Heart left ventricle (tissue), 13 donors: Measurements from ENCODE around the gene CDK19.

ENCODE experiments used
- POLR2A ChIP-seq, 2 donors: fragments of 450-650 bp; IDR thresholded peaks; one replicate each; pipeline ENCODE4 v1.6.1; 2017; ENCODE audit warnings: antibody characterized with exemption in 2 of 2, mild to moderate bottlenecking in 2 of 2, moderate library complexity in 2 of 2
- TF ChIP-seq, protein P1 (sequence below), 12 donors: fragments of 200-600 bp; sonication (generic) in 4 of 12; IDR thresholded peaks; one replicate each; pipeline versions ENCODE4 v1.5.0 to v1.8.0; 2018 to 2022; ENCODE audit warnings: antibody characterized with exemption in 12 of 12, mild to moderate bottlenecking in 5 of 12
- donor health status: ischemic (EF 13 %, LVEDD 7.1; RV severe dilation, severe dysfunction).
- donor health status: DM: no; HTN: yes; CAD: no.
- donor health status: DM: no; HTN: no; CAD: no.
- donor health status: ischemic (EF 25% LVEDD 6.9; RV normal size, moderate dysfunction).
- donor health status: ischemic (EF 25% LVEDD 5.7; RV mildly dilated, moderate dysfunction).
- donor health status: ischemic (EF 35%, LVEDD 5.7; RV mildly dilated, moderate dysfunction).
- donor health status: nonischemic (EF 11% LVEDD 7.7; RV severe dilation, severe dysfunction).
- donor health status: DM: yes; HTN: yes; CAD: no.
- donor health status: PGD.
- donor health status: ischemic (EF 29% LVEDD 5.4; RV normal size, mild dysfunction).
- donor health status: nonischemic (EF 23%, LVEDD 6.1; RV moderate dilation, normal function).

DNA sequence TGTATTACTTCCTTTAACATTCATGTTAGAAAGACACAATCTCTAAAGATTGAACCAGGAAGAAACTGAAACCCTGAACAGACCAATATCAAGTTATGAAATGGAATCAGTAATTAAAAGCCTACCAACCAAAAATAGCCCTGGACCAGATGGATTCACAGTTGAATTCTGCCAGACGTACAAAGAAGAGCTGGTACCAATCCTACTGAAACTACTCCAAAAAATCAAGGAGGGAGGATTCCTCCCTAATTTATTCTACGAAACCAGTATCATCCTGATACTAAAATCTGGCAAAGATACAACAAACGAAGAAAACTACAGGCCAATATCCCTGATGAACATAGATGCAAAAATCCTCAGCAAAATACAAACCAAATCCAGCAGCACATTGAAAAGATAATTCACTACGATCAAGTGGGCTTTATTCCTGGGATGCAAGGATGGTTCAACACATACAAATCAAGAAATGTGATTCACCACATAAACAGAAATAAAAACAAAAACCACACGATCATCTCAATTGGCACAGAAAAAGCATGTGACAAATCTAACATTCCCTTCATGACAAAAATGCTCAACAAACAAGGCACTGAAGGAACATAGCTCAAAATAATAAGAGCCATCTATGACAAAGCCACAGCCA is 15.0 kb downstream of the CDK19 start:
- no peak for TF ChIP-seq POLR2A (IDR thresholded peaks at IDR 0.05)
- TF ChIP-seq, protein P1, sequence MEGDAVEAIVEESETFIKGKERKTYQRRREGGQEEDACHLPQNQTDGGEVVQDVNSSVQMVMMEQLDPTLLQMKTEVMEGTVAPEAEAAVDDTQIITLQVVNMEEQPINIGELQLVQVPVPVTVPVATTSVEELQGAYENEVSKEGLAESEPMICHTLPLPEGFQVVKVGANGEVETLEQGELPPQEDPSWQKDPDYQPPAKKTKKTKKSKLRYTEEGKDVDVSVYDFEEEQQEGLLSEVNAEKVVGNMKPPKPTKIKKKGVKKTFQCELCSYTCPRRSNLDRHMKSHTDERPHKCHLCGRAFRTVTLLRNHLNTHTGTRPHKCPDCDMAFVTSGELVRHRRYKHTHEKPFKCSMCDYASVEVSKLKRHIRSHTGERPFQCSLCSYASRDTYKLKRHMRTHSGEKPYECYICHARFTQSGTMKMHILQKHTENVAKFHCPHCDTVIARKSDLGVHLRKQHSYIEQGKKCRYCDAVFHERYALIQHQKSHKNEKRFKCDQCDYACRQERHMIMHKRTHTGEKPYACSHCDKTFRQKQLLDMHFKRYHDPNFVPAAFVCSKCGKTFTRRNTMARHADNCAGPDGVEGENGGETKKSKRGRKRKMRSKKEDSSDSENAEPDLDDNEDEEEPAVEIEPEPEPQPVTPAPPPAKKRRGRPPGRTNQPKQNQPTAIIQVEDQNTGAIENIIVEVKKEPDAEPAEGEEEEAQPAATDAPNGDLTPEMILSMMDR (IDR thresholded peaks at IDR 0.05): no peak
